Measurements from ENCODE around the gene OXNAD1. TPM values are rescaled to one million over a fixed set of nuclear protein-coding genes. Genes with fewer than 3 reads are reported as not detected.
A peak's percentile ranks its signal among the peaks of the same experiment; 100 is the strongest.

Gene OXNAD1, protein sequence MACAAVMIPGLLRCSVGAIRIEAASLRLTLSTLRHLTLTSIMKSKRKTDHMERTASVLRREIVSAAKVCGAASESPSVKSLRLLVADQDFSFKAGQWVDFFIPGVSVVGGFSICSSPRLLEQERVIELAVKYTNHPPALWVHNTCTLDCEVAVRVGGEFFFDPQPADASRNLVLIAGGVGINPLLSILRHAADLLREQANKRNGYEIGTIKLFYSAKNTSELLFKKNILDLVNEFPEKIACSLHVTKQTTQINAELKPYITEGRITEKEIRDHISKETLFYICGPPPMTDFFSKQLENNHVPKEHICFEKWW
- 11.3 TPM for polyA plus RNA-seq (2013, experiment 1 of 2)
- polyA plus RNA-seq (2013, experiment 2 of 2): 11.6 TPM

DNA sequence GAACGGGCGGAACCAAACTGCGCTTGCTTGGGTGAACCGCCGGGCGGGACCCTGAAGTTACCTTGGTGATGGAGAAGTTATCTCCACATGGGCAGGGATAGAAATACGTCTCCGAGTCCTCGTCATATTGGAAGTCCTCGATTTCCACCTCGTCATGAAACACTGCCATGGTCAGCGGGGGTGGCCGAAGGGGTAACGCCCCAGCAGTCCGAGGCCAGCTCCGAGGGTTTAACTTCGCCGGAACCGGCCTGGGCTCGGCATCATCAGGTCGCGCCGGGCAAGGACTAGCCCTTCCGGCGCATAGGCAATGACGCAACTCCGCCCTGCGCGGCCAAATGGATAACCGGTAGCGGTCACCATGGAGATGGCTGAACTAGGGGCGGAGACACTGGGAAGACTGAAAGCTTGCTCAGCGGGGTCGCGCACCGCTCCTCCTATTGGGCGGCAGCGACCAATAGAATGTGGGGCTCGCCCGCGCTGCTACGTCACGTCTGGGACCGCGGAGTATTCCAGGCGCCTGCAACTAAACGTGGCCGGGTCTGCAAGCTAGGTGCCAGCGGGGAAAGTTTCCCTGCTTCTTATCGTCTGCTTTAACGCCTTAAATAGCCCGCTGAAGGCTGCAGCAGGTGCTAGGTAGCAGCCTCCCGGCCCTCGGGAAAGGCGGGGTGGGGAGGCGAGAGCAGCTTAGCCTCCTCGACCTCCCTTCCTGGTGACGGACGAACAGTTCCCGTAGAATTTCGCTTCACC, at the start of gene OXNAD1, which contains the start of gene DPH3:
Gene OXNAD1, plus strand, starts transcription at position 505 of the 747 bp plus-strand sequence. CDS start 5,741 bp downstream, outside the sequence.
Gene DPH3, minus strand, starts transcription at position 236 of the 747 bp plus-strand sequence. Its CDS starts 67 bp downstream, at position 169.
- Histone ChIP-seq H3K9ac (ENCODE audit: low read depth, low read length, poor library complexity) (peak within 1 kb of the TSS; percentile 98), H3K4me2 (ENCODE audit: insufficient read depth, low read length, poor library complexity, severe bottlenecking) (peak within 1 kb of the TSS; percentile 87), H2BK5ac (ENCODE audit: low read length) (peak within 1 kb of the TSS; percentile 91), H3K27me3 (ENCODE audit: control insufficient read depth in 3 of 3, insufficient read depth in 3 of 3, low read depth in 1 of 3, low read length in 3 of 3) (no peaks in the 10 kb centered on the region), H3K23ac (ENCODE audit: low read depth, low read length, poor library complexity) (peak within 1 kb of the TSS; percentile 90), H2BK120ac (ENCODE audit: low read depth, low read length) (peak within 1 kb of the TSS; percentile 75), H3K4ac (ENCODE audit: low read length) (peak within 1 kb of the TSS; percentile 71), H3K27ac (replicated peaks; ENCODE audit: low read length) (no peak within 1 kb of the TSS), H2AFZ (ENCODE audit: low read length) (peak within 1 kb of the TSS; percentile 92), H3K9me3 (replicated peaks in 1 of 2; ENCODE audit: control insufficient read depth in 2 of 2, insufficient read depth in 1 of 2, low read depth in 1 of 2, low read length in 2 of 2) (no peaks in the 10 kb centered on the region), H3K79me1 (ENCODE audit: low read depth, low read length) (peaks cover 7% of the 10 kb centered on the region), H2AK5ac (ENCODE audit: low read depth, low read length) (peak within 1 kb of the TSS; percentile 38), H3K4me3 (ENCODE audit: low read length in 2 of 2) (peak within 1 kb of the TSS; percentile 81 to 94), H2BK15ac (ENCODE audit: low read length) (no peak within 1 kb of the TSS), H3K18ac (ENCODE audit: low read length) (peak within 1 kb of the TSS; percentile 97), H3K14ac (ENCODE audit: low read length) (peak within 1 kb of the TSS; percentile 85), H3K4me1 (ENCODE audit: control insufficient read depth in 2 of 2, insufficient read depth in 1 of 2, low read depth in 1 of 2, low read length in 2 of 2) (peaks cover 2 to 3% of the 10 kb centered on the region in 2 donors), H3K36me3 (replicated peaks in 1 of 2; ENCODE audit: control insufficient read depth in 2 of 2, insufficient read depth in 2 of 2, low read length in 2 of 2) (peaks cover 0 to 28% of the 10 kb centered on the region in 2 donors), H4K8ac (ENCODE audit: low read depth, low read length) (peak within 1 kb of the TSS; percentile 74), H4K91ac (ENCODE audit: low read depth, low read length, poor library complexity) (no peak within 1 kb of the TSS), H2BK12ac (ENCODE audit: low read length) (no peak within 1 kb of the TSS)
- WGBS, 2 donors (ENCODE audit: extremely low coverage in 2 of 2, insufficient read length in 2 of 2, insufficient replicate concordance in 1 of 2): no CpG with 5 or more reads among the region's 61 CpGs
- peak; percentile 99 for DNase-seq (ENCODE audit: low spot score)

DNA sequence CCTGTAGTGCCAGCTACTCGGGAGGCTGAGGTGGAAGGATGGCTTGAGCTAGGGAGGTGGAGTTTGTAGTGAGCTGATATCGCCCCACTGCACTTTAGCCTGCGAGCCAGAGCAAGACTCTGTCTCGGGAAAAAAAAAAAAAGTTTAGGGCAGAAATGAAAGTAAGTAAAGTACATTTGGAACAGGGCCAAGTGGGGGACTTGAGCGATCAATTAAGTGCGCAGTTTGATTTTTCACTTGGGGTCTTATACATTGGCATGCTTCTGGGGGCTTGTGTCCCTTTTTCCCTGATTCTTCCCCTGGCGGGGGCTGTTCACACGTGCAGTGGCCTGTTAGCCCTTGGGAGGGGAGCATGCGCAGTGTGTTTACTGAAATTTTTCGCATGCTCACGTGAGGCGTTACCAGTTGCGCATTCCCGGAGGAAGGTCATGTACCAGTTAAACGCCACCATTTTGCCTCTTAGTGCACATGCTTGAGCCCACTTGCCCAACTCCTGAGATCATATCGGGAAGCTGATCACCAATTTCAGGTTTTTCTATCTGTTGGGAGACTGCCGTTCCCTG, 48.6 kb upstream of the OXNAD1 start:
- Histone ChIP-seq H2BK15ac (ENCODE audit: low read length) (no peak overlapping the region), H2BK12ac (ENCODE audit: low read length) (no peak overlapping the region), H3K14ac (ENCODE audit: low read length) (no peak overlapping the region), H3K18ac (ENCODE audit: low read length) (no peak overlapping the region), H3K4me1 (ENCODE audit: control insufficient read depth in 2 of 2, insufficient read depth in 1 of 2, low read depth in 1 of 2, low read length in 2 of 2) (no peaks in the 10 kb centered on the region), H3K4me3 (ENCODE audit: low read length in 2 of 2) (peak overlapping the region in 1 of 2 donors; percentile 33), H2AFZ (ENCODE audit: low read length) (no peak overlapping the region), H3K9me3 (replicated peaks in 1 of 2; ENCODE audit: control insufficient read depth in 2 of 2, insufficient read depth in 1 of 2, low read depth in 1 of 2, low read length in 2 of 2) (no peaks in the 10 kb centered on the region), H3K4ac (ENCODE audit: low read length) (no peak overlapping the region), H4K8ac (ENCODE audit: low read depth, low read length) (no peak overlapping the region), H2AK5ac (ENCODE audit: low read depth, low read length) (no peak overlapping the region), H3K27ac (replicated peaks; ENCODE audit: low read length) (no peak overlapping the region), H3K79me1 (ENCODE audit: low read depth, low read length) (no peaks in the 10 kb centered on the region), H2BK120ac (ENCODE audit: low read depth, low read length) (no peak overlapping the region), H3K36me3 (replicated peaks in 1 of 2; ENCODE audit: control insufficient read depth in 2 of 2, insufficient read depth in 2 of 2, low read length in 2 of 2) (no peaks in the 10 kb centered on the region), H3K9ac (ENCODE audit: low read depth, low read length, poor library complexity) (no peak overlapping the region), H3K23ac (ENCODE audit: low read depth, low read length, poor library complexity) (no peak overlapping the region), H2BK5ac (ENCODE audit: low read length) (no peak overlapping the region), H3K27me3 (ENCODE audit: control insufficient read depth in 3 of 3, insufficient read depth in 3 of 3, low read depth in 1 of 3, low read length in 3 of 3) (peaks cover 0 to 6% (median 0%) of the 10 kb centered on the region in 3 experiments), H4K91ac (ENCODE audit: low read depth, low read length, poor library complexity) (no peak overlapping the region), H3K4me2 (ENCODE audit: insufficient read depth, low read length, poor library complexity, severe bottlenecking) (no peak overlapping the region)
- no CpG with 5 or more reads among the region's 17 CpGs for WGBS, 2 donors (ENCODE audit: extremely low coverage in 2 of 2, insufficient read length in 2 of 2, insufficient replicate concordance in 1 of 2)
- no peak for DNase-seq (ENCODE audit: low spot score)

DNA sequence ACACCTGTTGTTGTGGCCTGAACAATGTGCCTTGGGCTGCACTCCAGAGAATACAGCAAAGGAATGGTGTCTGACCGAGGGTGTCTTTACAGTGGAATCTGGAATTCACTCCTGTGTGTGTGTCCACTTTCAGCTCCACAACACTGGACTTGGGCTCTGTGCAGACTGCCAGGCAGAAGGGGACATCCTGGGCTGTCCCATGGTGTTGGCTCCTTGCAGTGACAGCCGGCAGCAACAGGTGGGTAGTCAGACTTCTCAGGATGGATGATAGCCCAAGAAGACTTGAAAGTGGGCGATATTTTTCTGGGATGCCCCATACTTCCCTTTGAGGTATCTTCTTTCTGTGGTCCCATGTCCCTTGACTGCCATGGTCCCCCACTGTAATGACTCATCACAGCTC, 45.2 kb upstream of the OXNAD1 start:
- peak overlapping the region; percentile 26 for H2BK12ac ChIP-seq (ENCODE audit: low read length)
- no peak overlapping the region for H3K4ac ChIP-seq (ENCODE audit: low read length)
- H3K27ac ChIP-seq (replicated peaks; ENCODE audit: low read length): no peak overlapping the region
- no peak for DNase-seq (ENCODE audit: low spot score)
- no peak overlapping the region for H2AK5ac ChIP-seq (ENCODE audit: low read depth, low read length)
- H3K4me2 ChIP-seq (ENCODE audit: insufficient read depth, low read length, poor library complexity, severe bottlenecking): no peak overlapping the region
- no peak overlapping the region for H2BK5ac ChIP-seq (ENCODE audit: low read length)
- H2BK15ac ChIP-seq (ENCODE audit: low read length): no peak overlapping the region
- H3K23ac ChIP-seq (ENCODE audit: low read depth, low read length, poor library complexity): no peak overlapping the region
- no peak overlapping the region for H3K9ac ChIP-seq (ENCODE audit: low read depth, low read length, poor library complexity)
- no CpG with 5 or more reads among the region's 3 CpGs for WGBS, 2 donors (ENCODE audit: extremely low coverage in 2 of 2, insufficient read length in 2 of 2, insufficient replicate concordance in 1 of 2)
- H4K91ac ChIP-seq (ENCODE audit: low read depth, low read length, poor library complexity): no peak overlapping the region
- no peak overlapping the region for H4K8ac ChIP-seq (ENCODE audit: low read depth, low read length)
- no peaks in the 10 kb centered on the region for H3K9me3 ChIP-seq (replicated peaks in 1 of 2; ENCODE audit: control insufficient read depth in 2 of 2, insufficient read depth in 1 of 2, low read depth in 1 of 2, low read length in 2 of 2)
- H2AFZ ChIP-seq (ENCODE audit: low read length): no peak overlapping the region
- H3K4me1 ChIP-seq (ENCODE audit: control insufficient read depth in 2 of 2, insufficient read depth in 1 of 2, low read depth in 1 of 2, low read length in 2 of 2): no peaks in the 10 kb centered on the region
- no peak overlapping the region for H2BK120ac ChIP-seq (ENCODE audit: low read depth, low read length)
- no peaks in the 10 kb centered on the region for H3K36me3 ChIP-seq (replicated peaks in 1 of 2; ENCODE audit: control insufficient read depth in 2 of 2, insufficient read depth in 2 of 2, low read length in 2 of 2)
- H3K4me3 ChIP-seq (ENCODE audit: low read length in 2 of 2): no peak overlapping the region
- H3K14ac ChIP-seq (ENCODE audit: low read length): no peak overlapping the region
- H3K79me1 ChIP-seq (ENCODE audit: low read depth, low read length): no peaks in the 10 kb centered on the region
- H3K27me3 ChIP-seq (ENCODE audit: control insufficient read depth in 3 of 3, insufficient read depth in 3 of 3, low read depth in 1 of 3, low read length in 3 of 3): peaks cover 0 to 3% (median 0%) of the 10 kb centered on the region in 3 experiments
- H3K18ac ChIP-seq (ENCODE audit: low read length): no peak overlapping the region
